GM19372 (cell line): ENCODE results near the gene TNIP1.

ENCODE experiments used
- ATAC-seq: cut with Tn5 transposase; IDR thresholded peaks from one replicate; pipeline ENCODE4 v1.9.1; 2021; ENCODE audit warnings: mild to moderate bottlenecking, low read depth, moderate library complexity; ENCODE audit not compliant: unreplicated experiment

The TNIP1 gene, protein sequence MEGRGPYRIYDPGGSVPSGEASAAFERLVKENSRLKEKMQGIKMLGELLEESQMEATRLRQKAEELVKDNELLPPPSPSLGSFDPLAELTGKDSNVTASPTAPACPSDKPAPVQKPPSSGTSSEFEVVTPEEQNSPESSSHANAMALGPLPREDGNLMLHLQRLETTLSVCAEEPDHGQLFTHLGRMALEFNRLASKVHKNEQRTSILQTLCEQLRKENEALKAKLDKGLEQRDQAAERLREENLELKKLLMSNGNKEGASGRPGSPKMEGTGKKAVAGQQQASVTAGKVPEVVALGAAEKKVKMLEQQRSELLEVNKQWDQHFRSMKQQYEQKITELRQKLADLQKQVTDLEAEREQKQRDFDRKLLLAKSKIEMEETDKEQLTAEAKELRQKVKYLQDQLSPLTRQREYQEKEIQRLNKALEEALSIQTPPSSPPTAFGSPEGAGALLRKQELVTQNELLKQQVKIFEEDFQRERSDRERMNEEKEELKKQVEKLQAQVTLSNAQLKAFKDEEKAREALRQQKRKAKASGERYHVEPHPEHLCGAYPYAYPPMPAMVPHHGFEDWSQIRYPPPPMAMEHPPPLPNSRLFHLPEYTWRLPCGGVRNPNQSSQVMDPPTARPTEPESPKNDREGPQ

DNA sequence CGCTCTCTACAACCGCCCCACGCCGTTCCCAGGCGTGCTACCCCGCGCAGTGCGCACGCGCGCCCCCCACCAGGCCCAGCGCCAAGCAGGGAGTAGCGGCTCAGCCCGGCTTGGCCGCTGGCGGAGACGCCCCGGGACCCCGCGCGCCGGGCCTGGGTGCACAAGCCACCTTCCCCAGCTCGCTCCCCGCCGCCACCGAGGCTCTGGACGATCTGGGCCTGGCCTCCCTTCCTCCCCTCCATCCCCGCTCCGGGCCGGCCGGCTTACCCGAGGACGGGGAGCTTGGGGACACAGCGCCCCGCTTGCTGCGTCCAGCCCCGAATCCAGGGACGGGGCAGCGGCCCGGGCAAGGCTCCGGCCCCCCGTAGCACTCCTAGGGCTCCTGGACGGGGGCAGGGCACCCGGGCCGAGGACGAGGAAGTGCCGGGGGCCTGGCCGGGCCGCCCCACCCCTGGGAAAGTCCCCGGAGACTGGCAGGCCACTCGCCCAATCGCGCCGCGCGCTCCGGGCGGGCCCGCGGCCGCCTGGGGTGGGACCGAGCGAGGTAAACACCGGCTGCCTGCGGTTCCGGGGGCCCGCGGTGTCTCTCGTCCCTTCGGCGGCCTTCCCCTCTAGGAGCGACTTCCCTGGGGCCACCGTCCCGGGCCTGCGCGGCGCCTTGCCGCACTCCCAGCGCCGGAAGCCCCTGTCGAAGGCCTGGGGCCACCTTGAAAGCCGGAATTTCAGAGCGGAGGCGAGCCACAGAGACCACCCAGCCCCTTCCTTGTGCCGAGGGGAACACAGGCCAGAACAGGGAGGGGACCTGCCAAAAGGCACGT is at the start of gene TNIP1:
Gene TNIP1, minus strand, starts transcription at position 422 of the 818 bp plus-strand sequence. CDS start 15,939 bp downstream, outside the sequence.
- ATAC-seq, result peak; percentile 78

DNA sequence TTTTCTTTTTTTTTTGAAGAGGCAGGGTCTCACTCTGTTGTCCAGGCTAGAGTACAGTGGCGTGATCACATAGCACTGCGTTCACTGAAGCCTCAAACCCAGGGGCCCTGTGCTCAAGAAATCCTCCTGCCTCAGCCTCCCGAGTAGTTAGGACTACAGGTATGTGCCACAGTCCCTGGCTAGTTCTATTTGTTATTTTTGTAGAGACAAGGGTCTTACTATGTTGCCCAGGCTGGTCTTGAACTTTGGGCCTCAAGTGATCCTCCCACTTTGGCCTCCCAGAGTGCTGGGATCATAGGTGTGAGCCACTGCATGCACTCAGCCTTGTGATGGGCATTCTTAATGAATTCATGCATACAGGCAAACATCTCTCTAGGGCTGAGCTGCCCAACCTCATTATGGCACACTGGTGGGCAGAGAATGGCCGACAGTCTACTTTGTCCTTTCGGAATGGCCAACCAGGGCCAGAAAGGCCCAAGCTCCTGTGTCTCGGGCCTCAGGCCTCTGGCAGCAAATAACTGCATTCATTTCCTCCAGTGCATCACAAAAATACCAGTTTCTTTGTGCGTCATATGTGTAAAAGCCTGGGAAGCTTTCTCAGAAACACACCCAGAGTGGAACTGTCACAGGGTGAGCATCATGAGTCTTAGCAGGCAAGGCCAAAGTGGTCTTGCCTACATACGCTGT is 49.5 kb upstream of the TNIP1 start:
- ATAC-seq, result no peak

DNA sequence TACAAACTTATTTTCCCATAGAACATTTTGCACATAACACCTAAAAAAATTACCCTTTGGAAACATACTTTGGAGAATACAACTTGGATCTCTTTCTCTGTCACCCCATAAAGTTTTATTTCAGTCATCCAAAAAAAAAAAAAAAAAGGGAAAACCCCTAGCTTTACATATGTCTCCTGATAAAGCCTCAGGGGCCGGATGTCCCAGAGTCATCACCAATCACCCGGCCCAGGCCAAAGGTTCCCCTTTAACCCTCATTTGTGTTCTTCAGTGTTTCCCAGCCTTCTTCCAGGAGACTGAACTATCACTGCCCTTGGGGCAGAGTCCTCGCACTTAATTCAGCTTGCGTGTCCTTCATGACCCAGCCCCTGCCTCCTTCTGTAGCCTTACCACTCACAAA is 48.0 kb upstream of the TNIP1 start:
- no peak for ATAC-seq

DNA sequence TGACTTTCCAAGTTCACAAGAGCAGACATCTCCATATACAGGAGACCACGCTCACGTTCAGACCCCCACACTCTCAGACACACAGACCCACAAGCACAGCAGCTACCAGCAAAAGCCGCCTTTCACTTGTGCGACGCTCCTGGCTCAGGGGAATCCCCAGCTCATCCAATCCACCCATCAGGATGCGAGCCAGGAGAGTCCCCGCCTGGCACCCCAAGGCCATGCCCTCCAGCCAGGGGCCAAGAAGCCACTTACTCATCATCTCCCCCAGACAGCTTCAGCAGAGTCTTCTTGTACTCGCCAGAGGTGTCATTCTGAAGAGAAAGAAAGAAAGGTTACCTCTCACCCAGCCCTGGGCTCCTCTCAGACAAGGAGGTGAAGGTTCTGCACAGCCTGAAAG is 47.1 kb upstream of the TNIP1 start:
- no peak for ATAC-seq

GRCh38 chr5:151126199-151126645 is 45.4 kb upstream of the TNIP1 start:
- no peak for ATAC-seq

- no peak for ATAC-seq
Measured at GRCh38 chr5:151125421-151125820, 44.6 kb upstream of the TNIP1 start.

- ATAC-seq, result peak; percentile 90
Measured at GRCh38 chr5:151123897-151124751, 43.3 kb upstream of the TNIP1 start.

DNA sequence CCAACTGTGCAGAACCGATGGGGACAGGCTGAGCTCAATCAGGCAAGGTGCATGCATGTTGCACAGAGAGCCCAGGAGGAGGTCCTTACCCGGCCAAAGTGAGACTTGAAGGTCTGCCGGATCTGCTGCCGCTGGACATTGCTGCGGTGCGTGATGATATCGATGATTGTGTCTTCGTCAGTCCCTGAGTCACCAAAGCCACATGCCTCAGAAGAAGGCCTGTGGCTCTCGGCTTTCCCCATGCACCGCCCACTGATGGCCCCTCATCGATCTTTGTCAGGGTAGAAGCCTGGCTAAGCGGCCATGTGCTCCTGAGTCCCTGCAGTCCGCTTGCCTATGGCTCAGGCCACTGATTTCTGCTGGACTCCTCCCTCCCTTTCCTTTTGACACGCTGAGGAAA is 42.0 kb upstream of the TNIP1 start:
- ATAC-seq, result no peak

GRCh38 chr5:151121665-151122064 is 40.8 kb upstream of the TNIP1 start:
- no peak for ATAC-seq

DNA sequence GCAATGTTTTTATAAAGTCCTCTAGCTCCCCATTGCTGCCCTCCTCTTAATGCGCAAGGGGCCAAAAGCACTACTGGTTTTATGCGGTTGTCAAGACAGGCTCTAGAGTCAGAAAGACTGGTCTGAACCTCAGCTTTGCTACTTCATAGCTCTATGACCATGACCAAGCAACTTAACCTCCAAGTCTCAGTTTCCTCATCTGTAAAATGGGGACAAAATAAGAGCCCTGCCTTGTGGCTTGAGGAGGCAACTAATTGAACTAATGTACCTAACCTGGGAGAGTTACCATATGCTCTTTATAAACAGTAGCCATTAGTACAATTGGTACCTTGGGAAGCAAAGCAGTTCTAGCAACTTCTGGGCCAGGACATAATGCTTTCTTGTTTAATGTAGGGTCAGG is 40.3 kb upstream of the TNIP1 start:
- no peak for ATAC-seq

DNA sequence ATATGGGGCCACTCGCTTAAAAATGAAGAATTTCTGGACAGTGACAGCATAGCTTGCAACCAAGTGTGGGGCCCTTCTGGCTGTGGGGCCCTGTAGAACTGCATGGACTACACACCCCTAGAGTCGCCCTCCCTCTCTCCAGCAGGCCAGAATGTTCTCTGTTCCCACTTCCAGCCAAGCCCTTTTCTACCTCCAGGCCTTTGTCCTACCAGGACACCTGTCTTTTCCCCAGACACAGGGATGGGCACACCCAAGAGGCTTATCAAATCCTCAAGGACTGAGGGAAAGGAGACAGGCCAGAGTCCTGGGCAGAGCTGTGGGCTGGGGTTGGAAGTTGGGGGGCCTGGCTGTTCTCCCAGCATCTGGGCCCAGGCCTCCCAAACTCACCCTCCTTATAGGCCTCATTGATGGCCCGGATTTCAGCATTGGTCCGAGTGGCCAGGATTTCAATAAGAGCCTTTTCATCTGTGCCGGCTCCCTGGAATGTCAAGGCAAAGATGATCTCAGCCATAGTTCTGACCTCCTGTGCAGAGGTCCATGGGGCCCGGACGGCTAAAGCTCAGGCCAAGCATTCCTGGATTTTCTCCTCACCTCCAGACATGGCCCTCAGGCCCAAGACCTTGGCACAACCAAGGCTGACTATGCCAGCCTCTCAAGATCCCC is 38.2 kb upstream of the TNIP1 start:
- ATAC-seq, result no peak

DNA sequence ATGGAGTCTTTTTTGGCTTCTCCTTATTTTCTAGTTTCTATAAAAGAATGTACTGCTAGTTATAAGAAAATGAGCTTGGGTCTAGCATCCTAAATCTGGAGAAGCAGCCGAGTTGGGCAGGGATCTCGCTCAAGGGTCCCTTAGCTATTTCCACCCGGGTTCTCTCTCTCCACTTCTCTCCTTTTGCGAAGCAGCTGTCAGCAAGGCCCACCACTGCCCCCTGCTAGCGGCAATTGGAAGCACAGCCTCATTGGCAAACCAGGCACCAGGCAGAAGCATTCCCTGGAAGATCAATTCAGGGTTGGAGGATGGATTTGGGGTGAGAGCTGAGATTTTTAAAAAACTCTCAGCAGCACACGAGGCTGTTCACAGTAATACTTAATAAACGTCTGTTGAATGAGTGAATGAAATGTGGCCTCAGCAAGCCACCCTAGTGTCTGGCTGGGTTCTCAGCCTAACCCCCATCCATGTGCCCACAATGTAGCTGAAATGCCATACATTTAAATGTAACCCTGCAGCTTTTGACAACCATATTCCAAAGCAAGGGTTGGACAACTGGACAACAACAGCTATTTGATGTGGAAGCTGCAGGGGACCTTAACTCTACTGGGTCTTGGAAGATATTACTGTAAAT is 34.6 kb upstream of the TNIP1 start:
- ATAC-seq, result no peak

DNA sequence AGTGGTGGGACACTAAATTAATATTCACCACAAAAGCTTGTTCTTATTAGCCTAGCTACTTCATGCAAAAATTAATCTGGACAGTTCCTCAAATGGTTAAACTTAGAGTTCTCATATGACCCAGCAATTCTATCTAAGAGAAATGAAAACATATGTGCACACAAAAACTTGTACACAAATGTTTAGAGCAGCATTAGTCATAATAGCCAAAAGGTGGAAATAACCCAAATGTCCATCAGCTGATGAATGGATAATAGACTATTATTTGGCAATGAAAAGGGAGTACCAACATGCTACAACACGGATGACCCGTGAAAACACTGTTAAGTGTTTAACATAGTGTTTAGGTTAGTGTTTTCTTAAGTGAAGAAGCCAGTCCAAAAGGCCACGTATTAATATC is 32.8 kb upstream of the TNIP1 start:
- no peak for ATAC-seq

DNA sequence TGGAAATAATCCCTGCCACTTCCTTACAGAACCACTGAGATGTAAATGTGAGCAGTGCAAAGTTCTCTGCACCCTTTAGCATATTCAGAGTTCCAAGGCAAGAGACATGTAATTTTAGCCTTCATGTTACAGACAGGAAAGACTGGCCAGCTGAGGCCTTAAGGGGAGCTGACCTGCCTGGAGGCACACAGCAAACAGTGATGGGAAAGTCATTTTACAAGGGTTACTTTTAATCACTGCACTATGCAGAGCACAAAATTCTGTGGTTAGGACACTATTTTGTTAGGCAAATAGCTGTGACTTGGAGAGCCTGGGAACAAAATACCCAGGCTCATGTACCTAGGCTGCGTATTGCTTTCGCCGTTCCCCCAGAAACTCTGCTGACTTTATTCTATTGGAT is 30.2 kb upstream of the TNIP1 start:
- ATAC-seq, result no peak

DNA sequence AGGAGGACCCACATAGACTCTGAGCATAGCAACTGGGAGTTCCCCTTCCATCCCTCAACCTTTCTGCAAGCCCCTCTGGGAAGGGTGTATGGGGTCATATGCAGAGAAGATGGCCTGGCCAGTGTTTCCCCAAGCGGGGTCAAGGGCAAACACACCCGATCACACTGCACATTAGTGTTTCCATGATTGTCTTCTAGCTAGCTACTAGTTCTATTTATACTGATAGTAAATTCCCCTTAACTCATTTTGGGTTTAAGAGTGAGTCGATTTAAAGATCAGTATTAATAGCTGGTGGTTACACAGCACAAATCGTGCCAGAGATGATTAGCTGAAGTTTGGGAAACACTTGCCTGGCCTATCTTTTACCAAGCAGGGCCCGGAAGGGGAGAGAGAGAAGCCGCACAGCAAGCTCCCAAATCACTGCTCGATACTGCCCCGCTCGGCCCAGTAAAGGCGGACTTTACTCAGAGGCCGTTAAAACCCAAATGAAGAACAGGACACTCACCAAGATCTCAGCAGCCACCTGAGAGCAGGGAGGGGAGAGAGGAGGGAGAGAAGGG is 29.4 kb upstream of the TNIP1 start:
- no peak for ATAC-seq

GRCh38 chr5:151108566-151108965 is 27.7 kb upstream of the TNIP1 start:
- no peak for ATAC-seq

DNA sequence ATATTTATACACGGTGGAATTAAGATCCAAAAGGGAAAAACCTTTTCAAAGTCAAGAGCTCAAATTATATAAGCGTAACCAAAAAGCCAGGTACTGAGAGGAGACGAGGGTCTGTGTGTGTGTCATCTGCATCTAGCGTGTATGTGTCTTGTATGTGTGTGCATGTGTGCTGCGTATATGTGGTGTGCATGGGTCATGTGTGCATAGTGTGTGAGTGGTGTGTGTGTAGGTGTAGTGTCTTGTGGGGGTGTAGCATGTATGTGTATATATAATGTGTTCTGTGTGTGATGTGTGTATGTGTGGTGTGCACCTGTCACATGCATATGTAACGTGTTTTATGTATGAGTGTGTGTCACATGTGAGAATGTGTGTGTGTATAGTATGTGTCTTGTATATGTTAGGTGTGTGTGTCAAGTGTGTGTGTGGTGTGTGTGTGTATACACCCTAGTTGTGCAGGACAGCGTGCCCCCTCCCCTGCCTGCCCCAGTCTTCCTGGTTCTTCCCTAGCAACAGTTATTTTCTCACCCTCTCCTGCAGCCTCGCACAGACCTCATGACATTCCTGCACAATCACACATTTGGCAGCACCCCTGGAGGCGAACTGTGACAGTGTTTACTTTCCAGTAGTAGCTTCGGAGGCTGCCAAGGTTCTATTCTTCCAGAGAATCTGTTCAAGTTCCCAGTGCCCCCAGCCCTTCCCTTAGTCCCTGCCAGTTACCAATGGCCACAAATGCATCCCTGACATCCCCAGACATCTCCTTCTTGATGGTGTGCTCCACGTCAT is 27.1 kb upstream of the TNIP1 start:
- ATAC-seq, result no peak

GRCh38 chr5:151107084-151107483 is 26.2 kb upstream of the TNIP1 start:
- ATAC-seq, result no peak
